ENCODE results near the gene ITPKC. TPM values are rescaled to one million over a fixed set of nuclear protein-coding genes. Genes with fewer than 3 reads are reported as not detected.
"Not testable (repeated sequence)": the region's sequence is repeated elsewhere in the genome, so short reads cannot be mapped to it uniquely, and the experiment has no call there.

The ITPKC gene
- total RNA-seq, 1 donor from 2014 or later, result 19.7 TPM

DNA sequence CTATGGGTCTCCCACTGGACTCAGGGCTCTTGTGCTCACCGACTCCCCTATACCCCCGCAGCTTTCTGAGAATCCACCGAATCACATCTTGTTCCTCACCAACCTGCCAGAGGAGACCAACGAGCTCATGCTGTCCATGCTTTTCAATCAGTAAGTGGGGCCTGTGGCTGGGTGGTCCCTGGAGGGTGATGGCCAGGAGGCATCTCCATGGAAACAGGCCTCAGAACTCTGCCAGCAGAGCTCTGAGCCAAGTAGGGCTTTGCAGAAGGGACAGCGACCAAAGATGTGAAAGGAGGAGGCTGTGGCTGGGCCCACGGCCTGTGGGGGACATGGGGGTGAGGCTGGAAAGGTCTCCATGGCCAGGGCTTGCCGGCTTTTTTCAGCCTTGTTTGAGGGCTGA, 46.6 kb downstream of the ITPKC start:
- no peak overlapping the region for H3K4me3 ChIP-seq (ENCODE audit: insufficient read depth, low read depth, low read length)
- peaks cover 40% of the 10 kb centered on the region for H3K79me2 ChIP-seq (ENCODE audit: insufficient read depth, low read length)
- H3K4me1 ChIP-seq (ENCODE audit: insufficient read depth, low read length), result peaks cover 7% of the 10 kb centered on the region
- no peak overlapping the region for H3K27ac Mint-ChIP-seq (ENCODE audit: unreplicated experiment)
- peaks cover 30% of the 10 kb centered on the region for H3K36me3 Mint-ChIP-seq (ENCODE audit: low read depth, unreplicated experiment)
- no peaks in the 10 kb centered on the region for H3K27me3 ChIP-seq (ENCODE audit: insufficient read depth, low read length)
- H3K4me3 Mint-ChIP-seq (ENCODE audit: unreplicated experiment), result no peak overlapping the region
- no peaks in the 10 kb centered on the region for H3K27me3 Mint-ChIP-seq (ENCODE audit: low read depth, unreplicated experiment)
- no peak overlapping the region for H3K27ac ChIP-seq (ENCODE audit: low read depth, low read length)
- H4K20me1 ChIP-seq (ENCODE audit: insufficient read depth, low read length), result peaks cover 63% of the 10 kb centered on the region
- no peaks in the 10 kb centered on the region for H3K9me3 Mint-ChIP-seq (ENCODE audit: unreplicated experiment)
- no peak overlapping the region for H3K4me2 ChIP-seq (ENCODE audit: low read length)
- DNase-seq (ENCODE audit: low read depth) (no peak), FAIRE-seq (no peak)
- H3K9me3 ChIP-seq (ENCODE audit: insufficient read depth, low read depth, low read length), result no peaks in the 10 kb centered on the region
- no peak overlapping the region for H2AFZ ChIP-seq (ENCODE audit: low read depth, low read length)
- peaks cover 6% of the 10 kb centered on the region for H3K4me1 Mint-ChIP-seq (ENCODE audit: low read depth, unreplicated experiment)
- H3K9ac ChIP-seq (ENCODE audit: low read length), result no peak overlapping the region
- no peak for TF ChIP-seq EZH2 (IDR thresholded peaks at IDR 0.05; ENCODE audit: insufficient read depth, low read length)
- no peak for TF ChIP-seq CTCF (IDR thresholded peaks at IDR 0.05; ENCODE audit: insufficient read depth, low read depth, low read length)
- peaks cover 51% of the 10 kb centered on the region for H3K36me3 ChIP-seq (ENCODE audit: insufficient read depth, low read length)

GRCh38 chr19:40763963-40764362, 47.1 kb downstream of the ITPKC start:
- Mint-ChIP-seq H3K27me3 (ENCODE audit: low read depth, unreplicated experiment) (no peaks in the 10 kb centered on the region), H3K4me1 (ENCODE audit: low read depth, unreplicated experiment) (peaks cover 6% of the 10 kb centered on the region), H3K27ac (ENCODE audit: unreplicated experiment) (no peak overlapping the region), H3K9me3 (ENCODE audit: unreplicated experiment) (no peaks in the 10 kb centered on the region), H3K4me3 (ENCODE audit: unreplicated experiment) (no peak overlapping the region), H3K36me3 (ENCODE audit: low read depth, unreplicated experiment) (peaks cover 30% of the 10 kb centered on the region)
- H3K9ac ChIP-seq (ENCODE audit: low read length), result no peak overlapping the region
- H3K36me3 ChIP-seq (ENCODE audit: insufficient read depth, low read length), result peaks cover 51% of the 10 kb centered on the region
- H3K27me3 ChIP-seq (ENCODE audit: insufficient read depth, low read length), result no peaks in the 10 kb centered on the region
- TF ChIP-seq CTCF (IDR thresholded peaks at IDR 0.05; ENCODE audit: insufficient read depth, low read depth, low read length) (no peak), EZH2 (IDR thresholded peaks at IDR 0.05; ENCODE audit: insufficient read depth, low read length) (no peak)
- H3K4me3 ChIP-seq (ENCODE audit: insufficient read depth, low read depth, low read length), result no peak overlapping the region
- H3K27ac ChIP-seq (ENCODE audit: low read depth, low read length), result no peak overlapping the region
- H3K79me2 ChIP-seq (ENCODE audit: insufficient read depth, low read length), result peaks cover 36% of the 10 kb centered on the region
- H4K20me1 ChIP-seq (ENCODE audit: insufficient read depth, low read length), result peaks cover 61% of the 10 kb centered on the region
- no peaks in the 10 kb centered on the region for H3K9me3 ChIP-seq (ENCODE audit: insufficient read depth, low read depth, low read length)
- H2AFZ ChIP-seq (ENCODE audit: low read depth, low read length), result no peak overlapping the region
- no peak for DNase-seq (ENCODE audit: low read depth)
- no peak for FAIRE-seq
- no peak overlapping the region for H3K4me2 ChIP-seq (ENCODE audit: low read length)
- H3K4me1 ChIP-seq (ENCODE audit: insufficient read depth, low read length), result peaks cover 7% of the 10 kb centered on the region

- H4K20me1 ChIP-seq (ENCODE audit: insufficient read depth, low read length), result peaks cover 42% of the 10 kb centered on the region
- not testable (repeated sequence) for H3K27ac ChIP-seq (ENCODE audit: low read depth, low read length); H3K9me3 Mint-ChIP-seq (ENCODE audit: unreplicated experiment); H3K27me3 Mint-ChIP-seq (ENCODE audit: low read depth, unreplicated experiment); H3K27me3 ChIP-seq (ENCODE audit: insufficient read depth, low read length); H3K9me3 ChIP-seq (ENCODE audit: insufficient read depth, low read depth, low read length); H3K27ac Mint-ChIP-seq (ENCODE audit: unreplicated experiment); FAIRE-seq; H3K4me1 ChIP-seq (ENCODE audit: insufficient read depth, low read length); H3K4me1 Mint-ChIP-seq (ENCODE audit: low read depth, unreplicated experiment); H3K4me3 ChIP-seq (ENCODE audit: insufficient read depth, low read depth, low read length); DNase-seq (ENCODE audit: low read depth); H3K4me2 ChIP-seq (ENCODE audit: low read length); H3K9ac ChIP-seq (ENCODE audit: low read length); H2AFZ ChIP-seq (ENCODE audit: low read depth, low read length); H3K4me3 Mint-ChIP-seq (ENCODE audit: unreplicated experiment)
- peaks cover 36% of the 10 kb centered on the region for H3K36me3 Mint-ChIP-seq (ENCODE audit: low read depth, unreplicated experiment)
- peaks cover 16% of the 10 kb centered on the region for H3K79me2 ChIP-seq (ENCODE audit: insufficient read depth, low read length)
- peaks cover 32% of the 10 kb centered on the region for H3K36me3 ChIP-seq (ENCODE audit: insufficient read depth, low read length)
Observed at GRCh38 chr19:40766385-40766784, 49.5 kb downstream of the ITPKC start.

All from astrocyte (in vitro differentiated cells and primary cell).